Measurements from ENCODE around the gene NFE2L1.
"Not testable (repeated sequence)": the region's sequence is repeated elsewhere in the genome, so short reads cannot be mapped to it uniquely, and the experiment has no call there.

Gene NFE2L1

DNA sequence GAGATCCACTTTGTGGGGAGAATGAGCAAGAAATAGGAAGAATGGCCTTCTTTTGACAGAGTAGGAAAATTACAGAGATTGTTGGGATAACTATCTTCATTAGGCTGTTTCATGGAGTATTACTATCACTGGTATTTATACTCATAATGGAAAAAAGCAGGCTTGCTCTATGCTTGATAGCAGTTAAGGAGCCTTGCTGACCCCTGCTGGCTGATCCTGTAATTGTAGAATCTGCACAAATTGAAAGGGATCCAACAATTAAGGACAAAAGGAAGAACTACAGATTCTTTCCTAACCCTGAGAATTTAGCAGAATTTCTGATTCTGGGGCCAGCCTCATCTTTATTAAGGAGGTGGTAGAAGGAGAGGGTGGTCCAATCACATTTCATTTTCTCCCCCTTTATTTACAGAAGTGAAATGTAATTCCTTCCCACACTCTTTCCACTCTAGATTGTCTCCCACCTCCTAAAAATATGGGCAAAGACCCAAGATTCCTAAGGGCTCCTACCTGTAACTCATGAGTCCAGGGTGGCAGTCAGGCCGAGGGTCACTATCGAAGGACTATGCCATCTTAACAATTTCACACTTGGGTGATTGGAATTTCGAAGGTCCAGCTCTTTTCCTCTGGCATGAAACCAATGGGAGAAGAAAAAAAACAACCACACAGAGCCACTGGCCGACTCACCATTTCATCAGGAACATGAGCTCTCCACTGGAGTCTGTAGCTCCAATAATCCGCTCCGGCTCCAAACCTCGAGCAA, 26.3 kb downstream of the NFE2L1 start:
- no peak overlapping the region for H3K4me3 Mint-ChIP-seq
- H3K9me3 Mint-ChIP-seq = no peaks in the 10 kb centered on the region
- peak; percentile 73 to 79 (median 75) for TF ChIP-seq CTCF (IDR thresholded peaks at IDR 0.05; ENCODE audit: unreplicated experiment in 3 of 3)
- peak overlapping the region; percentile 81 to 96 (median 87) for H3K27ac Mint-ChIP-seq
- no peaks in the 10 kb centered on the region for H3K27me3 Mint-ChIP-seq (ENCODE audit: low read depth)
- H3K4me1 Mint-ChIP-seq = peaks cover 18% of the 10 kb centered on the region
- peaks cover 50% of the 10 kb centered on the region for H3K36me3 Mint-ChIP-seq (ENCODE audit: low read depth)

GRCh38 chr17:48077152-48077551, 29.0 kb downstream of the NFE2L1 start:
- H3K27ac Mint-ChIP-seq = peak overlapping the region; percentile 22 to 38 (median 28)
- H3K4me3 Mint-ChIP-seq; H3K9me3 Mint-ChIP-seq; H3K27me3 Mint-ChIP-seq (ENCODE audit: low read depth): not testable (repeated sequence)
- H3K4me1 Mint-ChIP-seq = peaks cover 18% of the 10 kb centered on the region
- H3K36me3 Mint-ChIP-seq (ENCODE audit: low read depth) = peaks cover 32% of the 10 kb centered on the region

- no peaks in the 10 kb centered on the region for H3K9me3 Mint-ChIP-seq
- no peaks in the 10 kb centered on the region for H3K27me3 Mint-ChIP-seq (ENCODE audit: low read depth)
- peaks cover 10% of the 10 kb centered on the region for H3K36me3 Mint-ChIP-seq (ENCODE audit: low read depth)
- peaks cover 14% of the 10 kb centered on the region for H3K4me1 Mint-ChIP-seq
- no peak overlapping the region for H3K4me3 Mint-ChIP-seq
- peak overlapping the region in 1 of 3 experiments; percentile 44 for H3K27ac Mint-ChIP-seq
- no peak for TF ChIP-seq CTCF (IDR thresholded peaks at IDR 0.05; ENCODE audit: unreplicated experiment in 3 of 3)
These were observed 33.7 kb downstream of the NFE2L1 start for GRCh38 chr17:48081858-48082257.

DNA sequence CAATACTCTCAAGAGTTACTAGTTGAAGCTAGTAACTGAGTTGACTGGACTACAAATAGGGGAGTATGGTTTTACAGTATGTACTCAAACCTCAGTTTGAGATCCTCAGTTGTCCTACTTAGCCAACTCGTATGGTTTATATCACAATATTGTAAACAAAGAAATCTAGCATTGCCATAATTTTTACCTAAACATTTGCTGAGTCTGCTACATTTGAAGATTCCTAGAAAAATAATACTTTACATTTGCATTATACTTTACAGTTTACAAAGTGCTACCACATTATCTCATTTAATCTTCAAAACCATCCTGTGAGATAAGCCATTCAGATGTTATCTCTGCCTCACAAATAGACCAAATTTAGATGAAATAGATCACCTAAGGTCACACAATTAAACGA, 36.8 kb downstream of the NFE2L1 start:
- Mint-ChIP-seq H3K27me3 (ENCODE audit: low read depth) (no peaks in the 10 kb centered on the region), H3K9me3 (no peaks in the 10 kb centered on the region), H3K4me1 (peaks cover 20% of the 10 kb centered on the region), H3K4me3 (no peak overlapping the region), H3K27ac (peak overlapping the region; percentile 73 to 88 (median 86)), H3K36me3 (ENCODE audit: low read depth) (peaks cover 15% of the 10 kb centered on the region)
- no peak for TF ChIP-seq CTCF (IDR thresholded peaks at IDR 0.05; ENCODE audit: unreplicated experiment in 3 of 3)

- TF ChIP-seq CTCF (IDR thresholded peaks at IDR 0.05; ENCODE audit: unreplicated experiment in 3 of 3) = no peak
- H3K36me3 Mint-ChIP-seq (ENCODE audit: low read depth) = peaks cover 26% of the 10 kb centered on the region
- peaks cover 11% of the 10 kb centered on the region for H3K4me1 Mint-ChIP-seq
- peak overlapping the region in 1 of 3 experiments; percentile 71 for H3K27ac Mint-ChIP-seq
- no peaks in the 10 kb centered on the region for H3K9me3 Mint-ChIP-seq
- H3K4me3 Mint-ChIP-seq = no peak overlapping the region
- no peaks in the 10 kb centered on the region for H3K27me3 Mint-ChIP-seq (ENCODE audit: low read depth)
These were observed 45.3 kb downstream of the NFE2L1 start for GRCh38 chr17:48093341-48094045.

DNA sequence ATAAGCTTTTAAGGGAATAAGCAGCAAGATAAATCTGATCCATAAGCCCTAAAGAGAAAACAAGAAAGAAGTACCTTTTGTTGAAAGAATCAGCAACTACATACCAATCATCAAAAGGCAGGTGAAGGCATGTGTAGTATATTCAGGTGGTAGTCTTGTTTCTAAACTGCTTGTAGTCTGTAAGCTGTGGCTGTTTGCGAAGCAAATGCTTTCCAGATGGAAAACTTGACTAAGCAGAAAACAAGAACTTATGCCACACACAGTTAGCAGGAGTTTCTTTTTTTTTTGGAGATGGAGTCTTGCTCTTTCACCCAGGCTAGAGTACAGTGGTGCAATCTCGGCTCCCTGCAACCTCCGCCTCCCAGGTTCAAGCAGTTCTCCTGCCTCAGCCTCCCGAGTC, 47.5 kb downstream of the NFE2L1 start:
- peaks cover 23% of the 10 kb centered on the region for H3K36me3 Mint-ChIP-seq (ENCODE audit: low read depth)
- no peak for TF ChIP-seq CTCF (IDR thresholded peaks at IDR 0.05; ENCODE audit: unreplicated experiment in 3 of 3)

More for the DNA sequence above, 47.5 kb downstream of the NFE2L1 start:
- Mint-ChIP-seq H3K4me1 (peaks cover 11% of the 10 kb centered on the region), H3K27me3 (ENCODE audit: low read depth) (no peaks in the 10 kb centered on the region), H3K4me3 (no peak overlapping the region), H3K9me3 (no peaks in the 10 kb centered on the region), H3K27ac (peak overlapping the region in 1 of 3 experiments; percentile 40)
